ENCODE data around the gene MCAT.
A peak's percentile ranks its signal among the peaks of the same experiment; 100 is the strongest.
"Not testable (repeated sequence)": the region's sequence is repeated elsewhere in the genome, so short reads cannot be mapped to it uniquely, and the experiment has no call there.

Gene MCAT

GRCh38 chr22:43152357-43153071 lies 9.3 kb upstream of the MCAT start:
- DNase-seq, result peak; percentile 56 to 70

- DNase-seq, result no peak
These were observed 8.8 kb upstream of the MCAT start for GRCh38 chr22:43152003-43152356.

- DNase-seq, result peak; percentile 56 to 62
These were observed 8.2 kb upstream of the MCAT start, which contains the start of gene TSPO for GRCh38 chr22:43151251-43152002. Gene TSPO (plus strand): TSS chr22:43151559. CDS start chr22:43159239, 7,680 bp downstream.

GRCh38 chr22:43150731-43151206 lies 7.6 kb upstream of the MCAT start:
- DNase-seq, result no peak

- DNase-seq, result peak; percentile 28 to 44
These were observed 5.4 kb upstream of the MCAT start for GRCh38 chr22:43148581-43148980.

GRCh38 chr22:43147821-43148220 lies 4.6 kb upstream of the MCAT start:
- DNase-seq, result peak; percentile 85 to 90

GRCh38 chr22:43146332-43146731 lies 3.1 kb upstream of the MCAT start:
- DNase-seq, result peak; percentile 75 to 77

- not testable (repeated sequence) for DNase-seq
These were observed 2.2 kb upstream of the MCAT start for GRCh38 chr22:43145371-43145770.

GRCh38 chr22:43144949-43145348 lies 1.8 kb upstream of the MCAT start:
- no peak for DNase-seq

- DNase-seq, result peak in 1 of 2 donors; percentile 45
These were observed 6.4 kb downstream of the MCAT start for GRCh38 chr22:43136801-43137200.

GRCh38 chr22:43136255-43136654 lies 6.9 kb downstream of the MCAT start:
- peak; percentile 14 to 34 for DNase-seq

GRCh38 chr22:43135565-43135964 lies 7.6 kb downstream of the MCAT start:
- DNase-seq, result no peak

GRCh38 chr22:43134553-43134952 lies 8.6 kb downstream of the MCAT start:
- no peak for DNase-seq

GRCh38 chr22:43133401-43133800 lies 9.8 kb downstream of the MCAT start:
- no peak for DNase-seq

- DNase-seq, result no peak
These were observed 11.3 kb downstream of the MCAT start for GRCh38 chr22:43131773-43132501.

- DNase-seq, result peak in 1 of 2 donors; percentile 43
These were observed 13.5 kb downstream of the MCAT start for GRCh38 chr22:43129426-43130425.

GRCh38 chr22:43128928-43129424 lies 14.2 kb downstream of the MCAT start:
- DNase-seq, result no peak

- no peak for DNase-seq
These were observed 15.1 kb downstream of the MCAT start for GRCh38 chr22:43128116-43128515.

- no peak for DNase-seq
These were observed 15.9 kb downstream of the MCAT start for GRCh38 chr22:43127166-43127908.

- DNase-seq, result no peak
These were observed 16.6 kb downstream of the MCAT start for GRCh38 chr22:43126501-43127165.
